Activated CD4-positive, alpha-beta T cell treated with anti-CD3 and anti-CD28 coated beads, Interleukin-2, amount 10 ng/mL, durations not matched to agents 24 days and 14 days (primary cell): ENCODE measurements around the gene NPTX1. TPM values are rescaled to one million over a fixed set of nuclear protein-coding genes. Genes with fewer than 3 reads are reported as not detected.
A peak's percentile ranks its signal among the peaks of the same experiment; 100 is the strongest.

ENCODE experiments used
- DNase-seq: peaks from one replicate; pipeline ENCODE4 v3.0.0; 2022
- H3K27ac Mint-ChIP-seq: one replicate; pipeline ENCODE4 v1.8.0; 2022; ENCODE audit warnings: mild to moderate bottlenecking, mixed read lengths
- H3K27me3 Mint-ChIP-seq: one replicate; pipeline ENCODE4 v1.8.0; 2022; ENCODE audit warnings: mixed read lengths
- H3K36me3 Mint-ChIP-seq: one replicate; pipeline ENCODE4 v1.8.0; 2022; ENCODE audit warnings: low read depth, mild to moderate bottlenecking, mixed read lengths
- H3K4me1 Mint-ChIP-seq: one replicate; pipeline ENCODE4 v1.8.0; 2021; ENCODE audit warnings: mixed read lengths
- H3K4me3 Mint-ChIP-seq: one replicate; pipeline ENCODE4 v1.8.0; 2022; ENCODE audit warnings: mild to moderate bottlenecking, moderate library complexity, mixed read lengths
- H3K9me3 Mint-ChIP-seq: one replicate; pipeline ENCODE4 v1.8.0; 2021; ENCODE audit warnings: mixed read lengths
- intact Hi-C: fragments of 100-400 bp; cut with micrococcal nuclease; formaldehyde crosslinking; loops from one replicate; pipeline ENCODE4 v1.15.1; 2023
- total RNA-seq: library from RNA; stranded (reverse); gene quantifications from 2 replicates; pipeline ENCODE4 v1.2.3, GENCODE V29; 2022

Gene NPTX1
- total RNA-seq, 1 donor from 2014 or later, result 31.6 TPM

- H3K27me3 Mint-ChIP-seq, result peaks cover 62% of the 10 kb centered on the region
- intact Hi-C loops, result loop anchor here (5.0 to 10.0 kb wide), 2 partner anchors 63 to 96 kb away; partner anchors contain the start of gene RPTOR
- no peaks in the 10 kb centered on the region for H3K9me3 Mint-ChIP-seq
- no peak overlapping the region for H3K27ac Mint-ChIP-seq
- H3K36me3 Mint-ChIP-seq, result peaks cover 2% of the 10 kb centered on the region
- H3K4me1 Mint-ChIP-seq, result peaks cover 12% of the 10 kb centered on the region
- DNase-seq, result no peak
- peak overlapping the region; percentile 41 for H3K4me3 Mint-ChIP-seq
Measured at GRCh38 chr17:80479246-80479566, 2.8 kb upstream of the NPTX1 start.

- H3K9me3 Mint-ChIP-seq, result no peaks in the 10 kb centered on the region
- H3K36me3 Mint-ChIP-seq, result peaks cover 2% of the 10 kb centered on the region
- no peak for DNase-seq
- peak overlapping the region; percentile 41 for H3K4me3 Mint-ChIP-seq
- intact Hi-C loops, result loop anchor here (5.0 to 10.0 kb wide), 2 partner anchors 64 to 96 kb away; partner anchors contain the start of gene RPTOR
- H3K27me3 Mint-ChIP-seq, result peaks cover 62% of the 10 kb centered on the region
- H3K4me1 Mint-ChIP-seq, result peaks cover 13% of the 10 kb centered on the region
- no peak overlapping the region for H3K27ac Mint-ChIP-seq
Measured at GRCh38 chr17:80478487-80479245, 2.3 kb upstream of the NPTX1 start.

GRCh38 chr17:80477647-80478478, 1.5 kb upstream of the NPTX1 start:
- Mint-ChIP-seq H3K27me3 (peaks cover 58% of the 10 kb centered on the region), H3K36me3 (peaks cover 2% of the 10 kb centered on the region), H3K9me3 (no peaks in the 10 kb centered on the region), H3K4me1 (peaks cover 13% of the 10 kb centered on the region), H3K4me3 (no peak overlapping the region), H3K27ac (no peak overlapping the region)
- peak; percentile 85 for DNase-seq
- intact Hi-C loops, result loop anchor here (1.0 to 10.0 kb wide), 3 partner anchors 24 to 97 kb away; partner anchors contain the start of gene RPTOR

- intact Hi-C loops, result loop anchor here (1.0 to 10.0 kb wide), 3 partner anchors 23 to 98 kb away; partner anchors contain the start of gene RPTOR
- peaks cover 50% of the 10 kb centered on the region for H3K27me3 Mint-ChIP-seq
Measured at GRCh38 chr17:80476877-80477646, 655 bp upstream of the NPTX1 start.

GRCh38 chr17:80474961-80475909, 1.2 kb downstream of the NPTX1 start:
- peak overlapping the region; percentile 65 for H3K27ac Mint-ChIP-seq
- peaks cover 38% of the 10 kb centered on the region for H3K27me3 Mint-ChIP-seq
- peaks cover 21% of the 10 kb centered on the region for H3K4me1 Mint-ChIP-seq
- DNase-seq, result peak; percentile 72
- intact Hi-C loops, result loop anchor here (5.0 to 10.0 kb wide), 2 partner anchors 67 to 100 kb away; partner anchors contain the start of gene RPTOR
- no peaks in the 10 kb centered on the region for H3K9me3 Mint-ChIP-seq
- peak overlapping the region; percentile 84 for H3K4me3 Mint-ChIP-seq
- peaks cover 9% of the 10 kb centered on the region for H3K36me3 Mint-ChIP-seq

More at GRCh38 chr17:80476877-80477646, 655 bp upstream of the NPTX1 start:
- Mint-ChIP-seq H3K9me3 (no peaks in the 10 kb centered on the region), H3K4me3 (peak overlapping the region; percentile 17), H3K27ac (no peak overlapping the region), H3K4me1 (peaks cover 16% of the 10 kb centered on the region), H3K36me3 (peaks cover 4% of the 10 kb centered on the region)
- DNase-seq, result peak; percentile 76

GRCh38 chr17:80474231-80474960, 2.0 kb downstream of the NPTX1 start:
- peaks cover 10% of the 10 kb centered on the region for H3K36me3 Mint-ChIP-seq
- peaks cover 31% of the 10 kb centered on the region for H3K27me3 Mint-ChIP-seq
- peak overlapping the region; percentile 14 for H3K27ac Mint-ChIP-seq
- peaks cover 21% of the 10 kb centered on the region for H3K4me1 Mint-ChIP-seq
- DNase-seq, result peak; percentile 76
- no peaks in the 10 kb centered on the region for H3K9me3 Mint-ChIP-seq
- H3K4me3 Mint-ChIP-seq, result peak overlapping the region; percentile 84
- intact Hi-C loops, result loop anchor here (10.0 kb wide), 1 partner anchor 100 kb away; no protein-coding TSS in a partner anchor

GRCh38 chr17:80473701-80474100, 2.7 kb downstream of the NPTX1 start:
- Mint-ChIP-seq H3K9me3 (no peaks in the 10 kb centered on the region), H3K27me3 (peaks cover 26% of the 10 kb centered on the region), H3K4me1 (peaks cover 23% of the 10 kb centered on the region), H3K27ac (no peak overlapping the region), H3K4me3 (peak overlapping the region; percentile 84), H3K36me3 (peaks cover 15% of the 10 kb centered on the region)
- DNase-seq, result no peak
- intact Hi-C loops, result loop anchor here (10.0 kb wide), 1 partner anchor 101 kb away; no protein-coding TSS in a partner anchor

- H3K4me3 Mint-ChIP-seq, result peak overlapping the region; percentile 6
- H3K27ac Mint-ChIP-seq, result no peak overlapping the region
- peaks cover 23% of the 10 kb centered on the region for H3K4me1 Mint-ChIP-seq
- intact Hi-C loops, result loop anchor here (10.0 kb wide), 1 partner anchor 102 kb away; no protein-coding TSS in a partner anchor
- peaks cover 17% of the 10 kb centered on the region for H3K36me3 Mint-ChIP-seq
- DNase-seq, result no peak
- H3K9me3 Mint-ChIP-seq, result no peaks in the 10 kb centered on the region
- H3K27me3 Mint-ChIP-seq, result peaks cover 28% of the 10 kb centered on the region
Measured at GRCh38 chr17:80472996-80473395, 3.4 kb downstream of the NPTX1 start.

- Mint-ChIP-seq H3K27me3 (peaks cover 33% of the 10 kb centered on the region), H3K9me3 (no peaks in the 10 kb centered on the region), H3K4me1 (peaks cover 23% of the 10 kb centered on the region), H3K27ac (no peak overlapping the region), H3K4me3 (no peak overlapping the region), H3K36me3 (peaks cover 22% of the 10 kb centered on the region)
- peak; percentile 69 for DNase-seq
- intact Hi-C loops, result loop anchor here (10.0 kb wide), 1 partner anchor 103 kb away; no protein-coding TSS in a partner anchor
Measured at GRCh38 chr17:80471922-80472321, 4.5 kb downstream of the NPTX1 start.

GRCh38 chr17:80470603-80471002, 5.8 kb downstream of the NPTX1 start:
- Mint-ChIP-seq H3K4me1 (peaks cover 23% of the 10 kb centered on the region), H3K27me3 (peaks cover 33% of the 10 kb centered on the region), H3K4me3 (no peak overlapping the region), H3K27ac (no peak overlapping the region), H3K36me3 (peaks cover 22% of the 10 kb centered on the region), H3K9me3 (no peaks in the 10 kb centered on the region)
- intact Hi-C loops, result loop anchor here (10.0 kb wide), 1 partner anchor 104 kb away; no protein-coding TSS in a partner anchor
- DNase-seq, result no peak

GRCh38 chr17:80469667-80470066, 6.7 kb downstream of the NPTX1 start:
- no peak for DNase-seq
- peaks cover 22% of the 10 kb centered on the region for H3K36me3 Mint-ChIP-seq
- H3K4me1 Mint-ChIP-seq, result peaks cover 16% of the 10 kb centered on the region
- H3K27ac Mint-ChIP-seq, result no peak overlapping the region
- H3K4me3 Mint-ChIP-seq, result no peak overlapping the region
- intact Hi-C loops, result loop anchor here (10.0 kb wide), 1 partner anchor 105 kb away; no protein-coding TSS in a partner anchor
- H3K27me3 Mint-ChIP-seq, result peaks cover 24% of the 10 kb centered on the region
- no peaks in the 10 kb centered on the region for H3K9me3 Mint-ChIP-seq
